Germinal center (tissue), 1 donor: ENCODE measurements around the gene CPHXL2.
A peak's percentile ranks its signal among the peaks of the same experiment; 100 is the strongest.

ENCODE experiments used
- DNase-seq: peaks from one replicate; pipeline ENCODE4 v3.0.0; 2012; ENCODE audit warnings: mixed read lengths, low spot score

Gene CPHXL2

GRCh38 chr16:75676909-75677308 is at the start of gene CPHXL2:
TSS of gene CPHXL2 (minus strand) at chr16:75677009. CDS start at chr16:75676999, 10 bp downstream.
- DNase-seq, result no peak

- DNase-seq, result no peak
Measured at GRCh38 chr16:75726390-75726789, 49.6 kb upstream of the CPHXL2 start, which contains the start of gene CPHXL. TSS of gene CPHXL (minus strand) at chr16:75726490. CDS start at chr16:75726442, 48 bp downstream.

GRCh38 chr16:75718452-75718851 is 41.6 kb upstream of the CPHXL2 start:
- DNase-seq, result no peak

- no peak for DNase-seq
Measured at GRCh38 chr16:75714661-75715060, 37.9 kb upstream of the CPHXL2 start.

GRCh38 chr16:75710344-75710743 is 33.5 kb upstream of the CPHXL2 start:
- no peak for DNase-seq

GRCh38 chr16:75703306-75703705 is 26.5 kb upstream of the CPHXL2 start:
- no peak for DNase-seq

- no peak for DNase-seq
Measured at GRCh38 chr16:75702242-75702641, 25.4 kb upstream of the CPHXL2 start.

GRCh38 chr16:75701361-75701760 is 24.6 kb upstream of the CPHXL2 start, which contains the start of gene DUXB:
TSS of gene DUXB (minus strand) at chr16:75701461. CDS start at chr16:75701418, 43 bp downstream.
- no peak for DNase-seq

- no peak for DNase-seq
Measured at GRCh38 chr16:75697571-75697970, 20.8 kb upstream of the CPHXL2 start.

GRCh38 chr16:75695708-75696107 is 18.9 kb upstream of the CPHXL2 start:
- no peak for DNase-seq

GRCh38 chr16:75687361-75687760 is 10.6 kb upstream of the CPHXL2 start:
- no peak for DNase-seq

- no peak for DNase-seq
Measured at GRCh38 chr16:75682308-75682707, 5.5 kb upstream of the CPHXL2 start.

- no peak for DNase-seq
Measured at GRCh38 chr16:75679366-75679765, 2.6 kb upstream of the CPHXL2 start.

GRCh38 chr16:75667503-75667902 is 9.3 kb downstream of the CPHXL2 start:
- DNase-seq, result no peak

GRCh38 chr16:75660726-75661302 is 16.0 kb downstream of the CPHXL2 start:
- DNase-seq, result no peak

- DNase-seq, result no peak
Measured at GRCh38 chr16:75660321-75660720, 16.5 kb downstream of the CPHXL2 start.

- no peak for DNase-seq
Measured at GRCh38 chr16:75658175-75658574, 18.6 kb downstream of the CPHXL2 start.

- peak; percentile 10 for DNase-seq
Measured at GRCh38 chr16:75653922-75654321, 22.9 kb downstream of the CPHXL2 start.

GRCh38 chr16:75648265-75649076 is 28.3 kb downstream of the CPHXL2 start:
- DNase-seq, result peak; percentile 76

- peak; percentile 94 for DNase-seq
Measured at GRCh38 chr16:75647492-75648264, 29.1 kb downstream of the CPHXL2 start, which contains the start of the genes KARS1 and TERF2IP. TSS of gene KARS1 (minus strand) at chr16:75647665. CDS start at chr16:75647639, 26 bp downstream. TSS of gene TERF2IP (plus strand) at chr16:75647773. CDS start at chr16:75647883, 110 bp downstream.

GRCh38 chr16:75647112-75647491 is 29.7 kb downstream of the CPHXL2 start:
- DNase-seq, result no peak

- DNase-seq, result no peak
Measured at GRCh38 chr16:75644240-75645012, 32.4 kb downstream of the CPHXL2 start.
